Mesendoderm (in vitro differentiated cells): ENCODE results near the gene DYDC1.
"Not testable (repeated sequence)": the region's sequence is repeated elsewhere in the genome, so short reads cannot be mapped to it uniquely, and the experiment has no call there.

Experiments
- DNase-seq: peaks from one replicate; pipeline ENCODE4 v3.0.0; 2013
- H2AK5ac ChIP-seq: 2 replicates; pipeline ENCODE4 v1.6.1; 2013; ENCODE audit warnings: low read length, inconsistent platforms
- H2BK120ac ChIP-seq: 2 replicates; pipeline ENCODE4 v1.6.1; 2013; ENCODE audit warnings: low read depth, mild to moderate bottlenecking, low read length, moderate library complexity, mixed read lengths
- H2BK15ac ChIP-seq: replicated peaks from 2 replicates; pipeline ENCODE4 v1.6.1; 2013; ENCODE audit warnings: low read depth, mild to moderate bottlenecking, moderate library complexity
- H2BK5ac ChIP-seq: 2 replicates; pipeline ENCODE4 v1.6.1; 2013; ENCODE audit warnings: low read length, inconsistent platforms
- H3K18ac ChIP-seq: 2 replicates; pipeline ENCODE4 v1.6.1; 2013; ENCODE audit warnings: mild to moderate bottlenecking, low read length, mixed read lengths
- H3K23ac ChIP-seq: one replicate; pipeline ENCODE4 v1.6.1; 2013; ENCODE audit warnings: low read length
- H3K27ac ChIP-seq: 2 replicates; pipeline ENCODE4 v1.5.1; 2013; ENCODE audit warnings: low read depth, mild to moderate bottlenecking, inconsistent platforms, low read length, moderate library complexity
- H3K27me3 ChIP-seq: 2 replicates; pipeline ENCODE4 v1.6.1; 2013; ENCODE audit warnings: low read length, control low read depth, mild to moderate bottlenecking, inconsistent platforms; ENCODE audit not compliant: insufficient read depth, poor library complexity
- H3K36me3 ChIP-seq: 2 replicates; pipeline ENCODE4 v1.6.1; 2013; ENCODE audit warnings: low read length, inconsistent platforms; ENCODE audit not compliant: control insufficient read depth, insufficient read depth
- H3K4ac ChIP-seq: one replicate; pipeline ENCODE4 v1.6.1; 2013; ENCODE audit warnings: low read depth, mild to moderate bottlenecking, low read length, moderate library complexity
- H3K4me1 ChIP-seq: 2 replicates; pipeline ENCODE4 v1.6.1; 2013; ENCODE audit warnings: low read depth, low read length, inconsistent platforms; ENCODE audit not compliant: control insufficient read depth
- H3K4me2 ChIP-seq: 2 replicates; pipeline ENCODE4 v1.6.1; 2013; ENCODE audit warnings: low read length
- H3K4me3 ChIP-seq: 2 replicates; pipeline ENCODE4 v1.5.1; 2013; ENCODE audit warnings: mild to moderate bottlenecking, low read length
- H3K56ac ChIP-seq: one replicate; pipeline ENCODE4 v1.6.1; 2013; ENCODE audit warnings: low read length
- H3K79me1 ChIP-seq: 2 replicates; pipeline ENCODE4 v1.6.1; 2013; ENCODE audit warnings: low read length, inconsistent platforms
- H3K79me2 ChIP-seq: 2 replicates; pipeline ENCODE4 v1.6.1; 2013; ENCODE audit warnings: mild to moderate bottlenecking, low read length; ENCODE audit not compliant: control insufficient read depth, insufficient read depth
- H3K9ac ChIP-seq: 2 replicates; pipeline ENCODE4 v1.6.1; 2013; ENCODE audit warnings: low read length, inconsistent platforms
- H4K5ac ChIP-seq: one replicate; pipeline ENCODE4 v1.6.1; 2013; ENCODE audit warnings: low read length
- H4K8ac ChIP-seq: one replicate; pipeline ENCODE4 v1.6.1; 2013; ENCODE audit warnings: low read depth, mild to moderate bottlenecking, control low read depth, low read length, moderate library complexity
- WGBS: extraction: QIAGEN DNeasy Blood & Tissue Kit; methylation state at CpG from one replicate; pipeline ENCODE4 v1.1.7; 2013; ENCODE audit warnings: low lambda C conversion rate, missing lambda C conversion rate; ENCODE audit not compliant: insufficient coverage; ENCODE audit errors: extremely low coverage; 5-methylcytosine and 5-hydroxymethylcytosine counted together

Gene DYDC1

GRCh38 chr10:80373502-80373901 lies 16.9 kb upstream of the DYDC1 start:
- H3K56ac ChIP-seq, result no peak overlapping the region
- no peaks in the 10 kb centered on the region for H3K79me2 ChIP-seq
- H3K18ac ChIP-seq, result no peak overlapping the region
- no peak overlapping the region for H3K9ac ChIP-seq
- no peak overlapping the region for H4K8ac ChIP-seq
- no peak overlapping the region for H2BK5ac ChIP-seq
- WGBS, result no CpG with 5 or more reads among the region's 2 CpGs
- H3K36me3 ChIP-seq, result no peaks in the 10 kb centered on the region
- no peak for DNase-seq
- no peaks in the 10 kb centered on the region for H3K27me3 ChIP-seq
- H3K79me1 ChIP-seq, result no peaks in the 10 kb centered on the region
- H3K23ac ChIP-seq, result no peak overlapping the region
- H3K4me3 ChIP-seq, result no peak overlapping the region
- H4K5ac ChIP-seq, result no peak overlapping the region
- no peak overlapping the region for H3K27ac ChIP-seq
- no peak overlapping the region for H2AK5ac ChIP-seq
- H3K4me1 ChIP-seq, result no peaks in the 10 kb centered on the region
- H3K4ac ChIP-seq, result no peak overlapping the region
- no peak overlapping the region for H2BK120ac ChIP-seq
- H2BK15ac ChIP-seq, result no peak overlapping the region
- no peak overlapping the region for H3K4me2 ChIP-seq

GRCh38 chr10:80372675-80373074 lies 16.1 kb upstream of the DYDC1 start:
- Histone ChIP-seq H3K4me3 (no peak overlapping the region), H3K56ac (no peak overlapping the region), H3K79me1 (no peaks in the 10 kb centered on the region), H3K27me3 (no peaks in the 10 kb centered on the region), H3K4me1 (no peaks in the 10 kb centered on the region), H2BK15ac (no peak overlapping the region), H2BK5ac (no peak overlapping the region), H3K27ac (no peak overlapping the region), H4K8ac (no peak overlapping the region), H3K4me2 (no peak overlapping the region), H2BK120ac (no peak overlapping the region), H2AK5ac (no peak overlapping the region), H4K5ac (no peak overlapping the region), H3K9ac (no peak overlapping the region), H3K79me2 (no peaks in the 10 kb centered on the region), H3K36me3 (no peaks in the 10 kb centered on the region), H3K4ac (no peak overlapping the region), H3K23ac (no peak overlapping the region), H3K18ac (no peak overlapping the region)
- DNase-seq, result no peak
- no CpG with 5 or more reads among the region's 5 CpGs for WGBS

GRCh38 chr10:80371467-80371866 lies 14.9 kb upstream of the DYDC1 start:
- H2BK15ac ChIP-seq, result no peak overlapping the region
- no peaks in the 10 kb centered on the region for H3K79me1 ChIP-seq
- H4K8ac ChIP-seq, result no peak overlapping the region
- no peak overlapping the region for H3K9ac ChIP-seq
- no peak overlapping the region for H3K23ac ChIP-seq
- no CpG with 5 or more reads among the region's 6 CpGs for WGBS
- H3K56ac ChIP-seq, result no peak overlapping the region
- H2BK5ac ChIP-seq, result no peak overlapping the region
- H3K79me2 ChIP-seq, result no peaks in the 10 kb centered on the region
- H2AK5ac ChIP-seq, result no peak overlapping the region
- H3K27ac ChIP-seq, result no peak overlapping the region
- H3K4me3 ChIP-seq, result no peak overlapping the region
- H4K5ac ChIP-seq, result no peak overlapping the region
- no peak overlapping the region for H2BK120ac ChIP-seq
- DNase-seq, result peak; percentile 47
- H3K18ac ChIP-seq, result no peak overlapping the region
- H3K36me3 ChIP-seq, result no peaks in the 10 kb centered on the region
- H3K4me2 ChIP-seq, result no peak overlapping the region
- no peaks in the 10 kb centered on the region for H3K4me1 ChIP-seq
- no peak overlapping the region for H3K4ac ChIP-seq
- no peaks in the 10 kb centered on the region for H3K27me3 ChIP-seq

- Histone ChIP-seq H2BK15ac (no peak overlapping the region), H3K27ac (no peak overlapping the region), H3K4ac (no peak overlapping the region), H3K79me1 (no peaks in the 10 kb centered on the region), H3K23ac (no peak overlapping the region), H3K4me3 (no peak overlapping the region), H4K5ac (no peak overlapping the region), H3K36me3 (no peaks in the 10 kb centered on the region), H4K8ac (no peak overlapping the region), H3K79me2 (no peaks in the 10 kb centered on the region), H3K27me3 (no peaks in the 10 kb centered on the region), H3K4me2 (no peak overlapping the region), H3K18ac (no peak overlapping the region), H2AK5ac (no peak overlapping the region), H3K56ac (no peak overlapping the region), H3K9ac (no peak overlapping the region), H3K4me1 (no peaks in the 10 kb centered on the region), H2BK120ac (no peak overlapping the region), H2BK5ac (no peak overlapping the region)
- whole genome bisulfite sequencing, result no CpG with 5 or more reads among the region's 1 CpG
- no peak for DNase-seq
These were observed 9.0 kb upstream of the DYDC1 start for GRCh38 chr10:80365510-80365909.

- H3K79me2 ChIP-seq, result no peaks in the 10 kb centered on the region
These were observed 3.1 kb upstream of the DYDC1 start for GRCh38 chr10:80359644-80360043.

GRCh38 chr10:80358925-80359324 lies 2.4 kb upstream of the DYDC1 start:
- H3K4ac ChIP-seq, H3K27ac ChIP-seq, H3K4me3 ChIP-seq, H4K8ac ChIP-seq, H3K27me3 ChIP-seq, H2BK120ac ChIP-seq, H2BK5ac ChIP-seq, H3K4me1 ChIP-seq, H3K56ac ChIP-seq, H2BK15ac ChIP-seq, H3K9ac ChIP-seq, DNase-seq, H3K4me2 ChIP-seq, H3K18ac ChIP-seq, H3K36me3 ChIP-seq, H3K79me2 ChIP-seq, H4K5ac ChIP-seq, H3K23ac ChIP-seq, H3K79me1 ChIP-seq, H2AK5ac ChIP-seq: not testable (repeated sequence)
- no CpG with 5 or more reads among the region's 2 CpGs for WGBS

More at GRCh38 chr10:80359644-80360043, 3.1 kb upstream of the DYDC1 start:
- Histone ChIP-seq H3K36me3 (no peaks in the 10 kb centered on the region), H4K5ac (no peak overlapping the region), H3K23ac (no peak overlapping the region), H3K56ac (no peak overlapping the region), H3K27me3 (no peaks in the 10 kb centered on the region), H2BK5ac (no peak overlapping the region), H3K79me1 (no peaks in the 10 kb centered on the region), H2BK15ac (no peak overlapping the region), H3K18ac (no peak overlapping the region), H3K27ac (no peak overlapping the region), H3K4me1 (no peaks in the 10 kb centered on the region), H2BK120ac (no peak overlapping the region), H3K4ac (no peak overlapping the region), H3K4me3 (no peak overlapping the region), H2AK5ac (no peak overlapping the region), H3K4me2 (no peak overlapping the region), H3K9ac (no peak overlapping the region), H4K8ac (no peak overlapping the region)
- WGBS, result no CpG with 5 or more reads among the region's 22 CpGs
- no peak for DNase-seq
